ENCODE data around the gene SREBF1. TPM values are rescaled to one million over a fixed set of nuclear protein-coding genes. Genes with fewer than 3 reads are reported as not detected.

The SREBF1 gene
- total RNA-seq, 1 experiment from 2014 or later = 104 TPM

- Mint-ChIP-seq H3K9me3 (ENCODE audit: low read depth, unreplicated experiment) (no peaks in the 10 kb centered on the region), H3K36me3 (ENCODE audit: insufficient read depth, unreplicated experiment) (peaks cover 12% of the 10 kb centered on the region), H3K4me3 (ENCODE audit: low read depth, unreplicated experiment) (no peak overlapping the region), H3K27ac (ENCODE audit: unreplicated experiment) (no peak overlapping the region), H3K4me1 (ENCODE audit: low read depth, unreplicated experiment) (peaks cover 14% of the 10 kb centered on the region), H3K27me3 (ENCODE audit: unreplicated experiment) (no peaks in the 10 kb centered on the region)
- CTCF ChIA-PET = interaction anchor here (0.5 kb wide), 1 partner anchor 527 kb away, joined by 3 read pairs; no protein-coding TSS in a partner anchor
- BruUV-seq (replicated peaks) = no TSS peak
- intact Hi-C loops (cut with micrococcal nuclease; ENCODE audit: unreplicated experiment) = no loop called here
- DNase-seq = no peak
- TF ChIP-seq CTCF (IDR thresholded peaks at IDR 0.05; ENCODE audit: unreplicated experiment) = no peak
Measured at GRCh38 chr17:17845046-17845775, 8.4 kb upstream of the SREBF1 start.

GRCh38 chr17:17844500-17844899 lies 7.7 kb upstream of the SREBF1 start:
- Mint-ChIP-seq H3K4me1 (ENCODE audit: low read depth, unreplicated experiment) (peaks cover 14% of the 10 kb centered on the region), H3K27me3 (ENCODE audit: unreplicated experiment) (no peaks in the 10 kb centered on the region), H3K36me3 (ENCODE audit: insufficient read depth, unreplicated experiment) (peaks cover 16% of the 10 kb centered on the region), H3K4me3 (ENCODE audit: low read depth, unreplicated experiment) (no peak overlapping the region), H3K9me3 (ENCODE audit: low read depth, unreplicated experiment) (no peaks in the 10 kb centered on the region), H3K27ac (ENCODE audit: unreplicated experiment) (no peak overlapping the region)
- DNase-seq = no peak
- intact Hi-C loops (cut with micrococcal nuclease; ENCODE audit: unreplicated experiment) = no loop called here
- CTCF ChIA-PET = no interaction called here
- TF ChIP-seq CTCF (IDR thresholded peaks at IDR 0.05; ENCODE audit: unreplicated experiment) = no peak
- BruUV-seq (replicated peaks) = no TSS peak

GRCh38 chr17:17844079-17844478 lies 7.3 kb upstream of the SREBF1 start:
- Mint-ChIP-seq H3K9me3 (ENCODE audit: low read depth, unreplicated experiment) (no peaks in the 10 kb centered on the region), H3K4me3 (ENCODE audit: low read depth, unreplicated experiment) (no peak overlapping the region), H3K27ac (ENCODE audit: unreplicated experiment) (no peak overlapping the region), H3K4me1 (ENCODE audit: low read depth, unreplicated experiment) (peaks cover 10% of the 10 kb centered on the region), H3K27me3 (ENCODE audit: unreplicated experiment) (no peaks in the 10 kb centered on the region), H3K36me3 (ENCODE audit: insufficient read depth, unreplicated experiment) (peaks cover 20% of the 10 kb centered on the region)
- TF ChIP-seq CTCF (IDR thresholded peaks at IDR 0.05; ENCODE audit: unreplicated experiment) = no peak
- intact Hi-C loops (cut with micrococcal nuclease; ENCODE audit: unreplicated experiment) = no loop called here
- CTCF ChIA-PET = no interaction called here
- no TSS peak for BruUV-seq (replicated peaks)
- DNase-seq = no peak

GRCh38 chr17:17843096-17843495 lies 6.3 kb upstream of the SREBF1 start:
- DNase-seq = no peak
- no TSS peak for BruUV-seq (replicated peaks)
- TF ChIP-seq CTCF (IDR thresholded peaks at IDR 0.05; ENCODE audit: unreplicated experiment) = no peak
- Mint-ChIP-seq H3K27ac (ENCODE audit: unreplicated experiment) (no peak overlapping the region), H3K4me1 (ENCODE audit: low read depth, unreplicated experiment) (peaks cover 8% of the 10 kb centered on the region), H3K36me3 (ENCODE audit: insufficient read depth, unreplicated experiment) (peaks cover 24% of the 10 kb centered on the region), H3K4me3 (ENCODE audit: low read depth, unreplicated experiment) (no peak overlapping the region), H3K9me3 (ENCODE audit: low read depth, unreplicated experiment) (no peaks in the 10 kb centered on the region), H3K27me3 (ENCODE audit: unreplicated experiment) (no peaks in the 10 kb centered on the region)
- CTCF ChIA-PET = interaction anchor here (0.5 kb wide), 1 partner anchor 12 kb away, joined by 6 read pairs; no protein-coding TSS in a partner anchor
- intact Hi-C loops (cut with micrococcal nuclease; ENCODE audit: unreplicated experiment) = no loop called here
